ENCODE measurements around the gene TMTC1. TPM values are rescaled to one million over a fixed set of nuclear protein-coding genes. Genes with fewer than 3 reads are reported as not detected.

Gene TMTC1
- total RNA-seq, 1 donor from 2014 or later = 1.4 TPM

GRCh38 chr12:29566441-29566840 is 217.3 kb downstream of the TMTC1 start:
- TF ChIP-seq, protein P1, sequence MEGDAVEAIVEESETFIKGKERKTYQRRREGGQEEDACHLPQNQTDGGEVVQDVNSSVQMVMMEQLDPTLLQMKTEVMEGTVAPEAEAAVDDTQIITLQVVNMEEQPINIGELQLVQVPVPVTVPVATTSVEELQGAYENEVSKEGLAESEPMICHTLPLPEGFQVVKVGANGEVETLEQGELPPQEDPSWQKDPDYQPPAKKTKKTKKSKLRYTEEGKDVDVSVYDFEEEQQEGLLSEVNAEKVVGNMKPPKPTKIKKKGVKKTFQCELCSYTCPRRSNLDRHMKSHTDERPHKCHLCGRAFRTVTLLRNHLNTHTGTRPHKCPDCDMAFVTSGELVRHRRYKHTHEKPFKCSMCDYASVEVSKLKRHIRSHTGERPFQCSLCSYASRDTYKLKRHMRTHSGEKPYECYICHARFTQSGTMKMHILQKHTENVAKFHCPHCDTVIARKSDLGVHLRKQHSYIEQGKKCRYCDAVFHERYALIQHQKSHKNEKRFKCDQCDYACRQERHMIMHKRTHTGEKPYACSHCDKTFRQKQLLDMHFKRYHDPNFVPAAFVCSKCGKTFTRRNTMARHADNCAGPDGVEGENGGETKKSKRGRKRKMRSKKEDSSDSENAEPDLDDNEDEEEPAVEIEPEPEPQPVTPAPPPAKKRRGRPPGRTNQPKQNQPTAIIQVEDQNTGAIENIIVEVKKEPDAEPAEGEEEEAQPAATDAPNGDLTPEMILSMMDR (IDR thresholded peaks at IDR 0.05; ENCODE audit: partially characterized antibody, unreplicated experiment) = no peak
- no peak for DNase-seq
- Mint-ChIP-seq H3K27ac (ENCODE audit: unreplicated experiment) (no peak overlapping the region), H3K36me3 (ENCODE audit: unreplicated experiment) (peaks cover 6% of the 10 kb centered on the region), H3K9me3 (ENCODE audit: unreplicated experiment) (no peaks in the 10 kb centered on the region), H3K4me1 (ENCODE audit: low read depth, unreplicated experiment) (peaks cover 12% of the 10 kb centered on the region), H3K27me3 (ENCODE audit: unreplicated experiment) (peaks cover 4% of the 10 kb centered on the region), H3K4me3 (ENCODE audit: unreplicated experiment) (no peak overlapping the region)

DNA sequence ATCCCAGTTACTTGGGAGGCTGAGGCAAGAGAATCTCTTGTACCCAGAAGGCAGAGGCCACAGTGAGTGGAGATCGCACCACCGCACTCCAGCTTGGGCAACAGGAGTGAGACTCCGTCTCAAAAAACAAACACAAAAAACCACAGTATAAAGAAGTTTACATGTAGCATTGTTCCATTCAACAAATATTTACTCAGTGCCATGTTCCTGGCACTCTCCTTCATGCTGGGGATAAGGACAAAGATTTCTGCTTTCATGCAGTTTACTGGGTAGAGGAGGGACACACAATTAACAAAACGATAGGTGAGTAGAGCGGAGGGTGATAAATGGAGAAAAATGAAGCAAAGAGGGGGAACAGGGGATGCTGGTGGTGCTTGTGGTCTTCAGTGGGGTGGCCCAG is 218.0 kb downstream of the TMTC1 start:
- Mint-ChIP-seq H3K36me3 (ENCODE audit: unreplicated experiment) (peaks cover 6% of the 10 kb centered on the region), H3K4me1 (ENCODE audit: low read depth, unreplicated experiment) (peaks cover 12% of the 10 kb centered on the region), H3K9me3 (ENCODE audit: unreplicated experiment) (no peaks in the 10 kb centered on the region), H3K27ac (ENCODE audit: unreplicated experiment) (no peak overlapping the region), H3K27me3 (ENCODE audit: unreplicated experiment) (peaks cover 4% of the 10 kb centered on the region), H3K4me3 (ENCODE audit: unreplicated experiment) (no peak overlapping the region)
- DNase-seq = no peak
- TF ChIP-seq, protein P1 (IDR thresholded peaks at IDR 0.05; ENCODE audit: partially characterized antibody, unreplicated experiment) = no peak

- Mint-ChIP-seq H3K4me1 (ENCODE audit: low read depth, unreplicated experiment) (peaks cover 12% of the 10 kb centered on the region), H3K27ac (ENCODE audit: unreplicated experiment) (no peak overlapping the region), H3K4me3 (ENCODE audit: unreplicated experiment) (no peak overlapping the region), H3K27me3 (ENCODE audit: unreplicated experiment) (peaks cover 4% of the 10 kb centered on the region), H3K9me3 (ENCODE audit: unreplicated experiment) (no peaks in the 10 kb centered on the region), H3K36me3 (ENCODE audit: unreplicated experiment) (peaks cover 6% of the 10 kb centered on the region)
- no peak for DNase-seq
- TF ChIP-seq, protein P1 (IDR thresholded peaks at IDR 0.05; ENCODE audit: partially characterized antibody, unreplicated experiment) = no peak
Measured at GRCh38 chr12:29564925-29565324, 218.8 kb downstream of the TMTC1 start.

DNA sequence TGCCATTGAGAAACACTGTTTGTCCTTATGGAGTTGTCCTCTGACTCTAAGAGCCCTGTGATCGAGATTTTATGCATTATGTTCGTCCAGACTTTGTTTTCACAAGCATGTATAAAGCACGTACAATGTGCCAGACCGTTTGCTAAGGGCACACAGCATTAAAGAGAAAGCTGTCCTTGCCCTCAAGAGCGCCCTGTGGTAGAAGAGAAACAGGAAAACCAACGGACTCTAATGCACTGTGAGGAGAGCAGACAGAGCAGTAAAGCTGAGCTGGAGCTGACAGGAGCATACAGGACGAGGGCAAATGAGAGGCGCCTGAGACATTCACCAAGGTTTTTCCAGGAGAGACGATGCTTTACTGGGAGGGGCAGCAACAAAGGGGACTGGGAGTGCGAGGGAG is 220.1 kb downstream of the TMTC1 start:
- no peaks in the 10 kb centered on the region for H3K9me3 Mint-ChIP-seq (ENCODE audit: unreplicated experiment)
- no peak for DNase-seq
- TF ChIP-seq, protein P1 (IDR thresholded peaks at IDR 0.05; ENCODE audit: partially characterized antibody, unreplicated experiment) = no peak
- peaks cover 6% of the 10 kb centered on the region for H3K36me3 Mint-ChIP-seq (ENCODE audit: unreplicated experiment)
- H3K4me1 Mint-ChIP-seq (ENCODE audit: low read depth, unreplicated experiment) = peaks cover 12% of the 10 kb centered on the region
- no peak overlapping the region for H3K27ac Mint-ChIP-seq (ENCODE audit: unreplicated experiment)
- peaks cover 4% of the 10 kb centered on the region for H3K27me3 Mint-ChIP-seq (ENCODE audit: unreplicated experiment)
- H3K4me3 Mint-ChIP-seq (ENCODE audit: unreplicated experiment) = no peak overlapping the region

DNA sequence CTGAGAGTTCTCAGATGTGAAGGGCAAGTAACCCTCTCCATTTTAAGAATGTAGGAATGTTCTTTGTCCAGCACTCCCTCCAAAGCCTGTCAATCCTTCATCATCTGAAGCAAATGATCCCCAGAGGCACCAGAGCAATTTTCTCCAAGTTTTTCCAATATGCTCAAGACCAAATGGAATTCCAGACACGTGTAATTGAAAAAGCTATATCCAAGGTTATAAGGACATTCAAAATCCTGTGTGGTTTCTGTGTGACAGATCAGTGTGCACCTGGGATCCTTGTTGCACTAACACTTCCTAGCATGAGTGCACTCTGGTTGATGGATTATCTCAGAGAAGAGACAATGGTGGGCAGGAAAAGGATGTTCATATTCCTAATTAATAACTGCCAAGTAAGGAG is 220.7 kb downstream of the TMTC1 start:
- Mint-ChIP-seq H3K27ac (ENCODE audit: unreplicated experiment) (no peak overlapping the region), H3K4me1 (ENCODE audit: low read depth, unreplicated experiment) (peaks cover 12% of the 10 kb centered on the region), H3K4me3 (ENCODE audit: unreplicated experiment) (no peak overlapping the region), H3K9me3 (ENCODE audit: unreplicated experiment) (no peaks in the 10 kb centered on the region), H3K36me3 (ENCODE audit: unreplicated experiment) (peaks cover 6% of the 10 kb centered on the region), H3K27me3 (ENCODE audit: unreplicated experiment) (peaks cover 4% of the 10 kb centered on the region)
- TF ChIP-seq, protein P1 (IDR thresholded peaks at IDR 0.05; ENCODE audit: partially characterized antibody, unreplicated experiment) = no peak
- DNase-seq = no peak

Data from glutamatergic neuron (in vitro differentiated cells).